Activated naive CD8-positive, alpha-beta T cell treated with anti-CD3 and anti-CD28 coated beads, Interleukin-2, amount 50 U/mL, for 24 hours (primary cell): ENCODE results near the gene TAS2R46.
"Not testable (repeated sequence)": the region's sequence is repeated elsewhere in the genome, so short reads cannot be mapped to it uniquely, and the experiment has no call there.

Experiments
- ATAC-seq: fragments of 150-1000 bp; cut with Tn5 transposase; one replicate; pipeline ENCODE4 v1.10.0; 2021
- DNase-seq: peaks from one replicate; pipeline ENCODE4 v3.0.0; 2021
- H3K27ac Mint-ChIP-seq: one replicate; pipeline ENCODE4 v1.8.0; 2021; ENCODE audit warnings: mild to moderate bottlenecking, mixed read lengths
- H3K27me3 Mint-ChIP-seq: one replicate; pipeline ENCODE4 v1.8.0; 2021; ENCODE audit warnings: mixed read lengths
- H3K36me3 Mint-ChIP-seq: one replicate; pipeline ENCODE4 v1.8.0; 2021; ENCODE audit warnings: low read depth, mixed read lengths
- H3K4me1 Mint-ChIP-seq: one replicate; pipeline ENCODE4 v1.8.0; 2021; ENCODE audit warnings: mixed read lengths
- H3K4me3 Mint-ChIP-seq: one replicate; pipeline ENCODE4 v1.8.0; 2021; ENCODE audit warnings: mild to moderate bottlenecking, moderate library complexity, mixed read lengths
- H3K9me3 Mint-ChIP-seq: one replicate; pipeline ENCODE4 v1.8.0; 2021; ENCODE audit warnings: mixed read lengths

The TAS2R46 gene

GRCh38 chr12:11062194-11062593 lies at the start of gene TAS2R46:
Gene TAS2R46 (minus strand): TSS chr12:11062294. CDS start chr12:11062294, 0 bp downstream.
- H3K4me1 Mint-ChIP-seq = peaks cover 29% of the 10 kb centered on the region
- not testable (repeated sequence) for H3K4me3 Mint-ChIP-seq, ATAC-seq, H3K27me3 Mint-ChIP-seq, DNase-seq, H3K9me3 Mint-ChIP-seq
- peak within 1 kb of the TSS; percentile 25 for H3K27ac Mint-ChIP-seq
- peaks cover 18% of the 10 kb centered on the region for H3K36me3 Mint-ChIP-seq

GRCh38 chr12:11111213-11111612 lies 49.1 kb upstream of the TAS2R46 start:
- not testable (repeated sequence) for ATAC-seq, H3K27me3 Mint-ChIP-seq, H3K27ac Mint-ChIP-seq, H3K4me3 Mint-ChIP-seq, DNase-seq
- H3K36me3 Mint-ChIP-seq = peaks cover 84% of the 10 kb centered on the region
- peaks cover 30% of the 10 kb centered on the region for H3K4me1 Mint-ChIP-seq
- peaks cover 68% of the 10 kb centered on the region for H3K9me3 Mint-ChIP-seq

GRCh38 chr12:11108862-11109261 lies 46.8 kb upstream of the TAS2R46 start:
- Mint-ChIP-seq H3K36me3 (peaks cover 80% of the 10 kb centered on the region), H3K27ac (no peak overlapping the region), H3K27me3 (no peaks in the 10 kb centered on the region), H3K4me3 (no peak overlapping the region), H3K9me3 (peaks cover 61% of the 10 kb centered on the region), H3K4me1 (peaks cover 30% of the 10 kb centered on the region)
- DNase-seq (no peak), ATAC-seq (no peak)

- ATAC-seq = no peak
- Mint-ChIP-seq H3K27me3 (no peaks in the 10 kb centered on the region), H3K4me1 (peaks cover 24% of the 10 kb centered on the region), H3K9me3 (peaks cover 53% of the 10 kb centered on the region), H3K27ac (no peak overlapping the region), H3K4me3 (no peak overlapping the region), H3K36me3 (peaks cover 79% of the 10 kb centered on the region)
- DNase-seq = no peak
These were observed 45.6 kb upstream of the TAS2R46 start for GRCh38 chr12:11107719-11108118.

- H3K36me3 Mint-ChIP-seq = peaks cover 74% of the 10 kb centered on the region
These were observed 44.2 kb upstream of the TAS2R46 start for GRCh38 chr12:11106288-11106687.

GRCh38 chr12:11105546-11105945 lies 43.5 kb upstream of the TAS2R46 start:
- no peak for DNase-seq
- H3K4me3 Mint-ChIP-seq = no peak overlapping the region
- H3K27ac Mint-ChIP-seq = no peak overlapping the region
- H3K4me1 Mint-ChIP-seq = peaks cover 17% of the 10 kb centered on the region
- H3K9me3 Mint-ChIP-seq = peaks cover 32% of the 10 kb centered on the region
- ATAC-seq = no peak
- H3K27me3 Mint-ChIP-seq = no peaks in the 10 kb centered on the region
- H3K36me3 Mint-ChIP-seq = peaks cover 73% of the 10 kb centered on the region

More at GRCh38 chr12:11106288-11106687, 44.2 kb upstream of the TAS2R46 start:
- Mint-ChIP-seq H3K27me3 (no peaks in the 10 kb centered on the region), H3K9me3 (peaks cover 38% of the 10 kb centered on the region), H3K4me1 (peaks cover 20% of the 10 kb centered on the region), H3K27ac (no peak overlapping the region), H3K4me3 (no peak overlapping the region)
- ATAC-seq (no peak), DNase-seq (no peak)

- ATAC-seq = peak; percentile 77
- not testable (repeated sequence) for H3K9me3 Mint-ChIP-seq, DNase-seq, H3K4me3 Mint-ChIP-seq, H3K27ac Mint-ChIP-seq, H3K27me3 Mint-ChIP-seq
- Mint-ChIP-seq H3K36me3 (peaks cover 58% of the 10 kb centered on the region), H3K4me1 (peaks cover 27% of the 10 kb centered on the region)
These were observed 32.8 kb upstream of the TAS2R46 start for GRCh38 chr12:11094910-11095309.

- H3K27me3 Mint-ChIP-seq = no peaks in the 10 kb centered on the region
- H3K4me1 Mint-ChIP-seq = peaks cover 23% of the 10 kb centered on the region
- DNase-seq (no peak), ATAC-seq (no peak)
- H3K27ac Mint-ChIP-seq = peak within 1 kb of the TSS; percentile 47
- H3K4me3 Mint-ChIP-seq = no peak within 1 kb of the TSS
- H3K9me3 Mint-ChIP-seq = peaks cover 8% of the 10 kb centered on the region
- H3K36me3 Mint-ChIP-seq = peaks cover 49% of the 10 kb centered on the region
These were observed 30.0 kb upstream of the TAS2R46 start, which contains the start of gene TAS2R43 for GRCh38 chr12:11092128-11092527. Gene TAS2R43 (minus strand): TSS chr12:11092313. CDS start chr12:11092229, 84 bp downstream.

- DNase-seq = no peak
- ATAC-seq = no peak
- H3K27ac Mint-ChIP-seq = no peak overlapping the region
- H3K4me3 Mint-ChIP-seq = no peak overlapping the region
- H3K4me1 Mint-ChIP-seq = peaks cover 28% of the 10 kb centered on the region
- peaks cover 47% of the 10 kb centered on the region for H3K36me3 Mint-ChIP-seq
- no peaks in the 10 kb centered on the region for H3K27me3 Mint-ChIP-seq
- H3K9me3 Mint-ChIP-seq = peaks cover 9% of the 10 kb centered on the region
These were observed 27.2 kb upstream of the TAS2R46 start for GRCh38 chr12:11089246-11089645.

GRCh38 chr12:11085419-11085818 lies 23.3 kb upstream of the TAS2R46 start:
- ATAC-seq (peak; percentile 93), DNase-seq (peak; percentile 18)
- peaks cover 47% of the 10 kb centered on the region for H3K36me3 Mint-ChIP-seq
- peak overlapping the region; percentile 75 for H3K27ac Mint-ChIP-seq
- H3K4me3 Mint-ChIP-seq = peak overlapping the region; percentile 26
- peaks cover 13% of the 10 kb centered on the region for H3K9me3 Mint-ChIP-seq
- peaks cover 10% of the 10 kb centered on the region for H3K4me1 Mint-ChIP-seq
- no peaks in the 10 kb centered on the region for H3K27me3 Mint-ChIP-seq

GRCh38 chr12:11081987-11082386 lies 19.9 kb upstream of the TAS2R46 start:
- ATAC-seq = no peak
- Mint-ChIP-seq H3K4me1 (peaks cover 13% of the 10 kb centered on the region), H3K36me3 (peaks cover 47% of the 10 kb centered on the region), H3K9me3 (peaks cover 19% of the 10 kb centered on the region), H3K27ac (no peak overlapping the region), H3K4me3 (no peak overlapping the region), H3K27me3 (no peaks in the 10 kb centered on the region)
- no peak for DNase-seq

GRCh38 chr12:11078246-11078645 lies 16.2 kb upstream of the TAS2R46 start:
- H3K27ac Mint-ChIP-seq = no peak overlapping the region
- DNase-seq (no peak), ATAC-seq (no peak)
- peaks cover 35% of the 10 kb centered on the region for H3K36me3 Mint-ChIP-seq
- no peaks in the 10 kb centered on the region for H3K27me3 Mint-ChIP-seq
- no peak overlapping the region for H3K4me3 Mint-ChIP-seq
- H3K4me1 Mint-ChIP-seq = peaks cover 16% of the 10 kb centered on the region
- H3K9me3 Mint-ChIP-seq = peaks cover 14% of the 10 kb centered on the region

- H3K4me1 Mint-ChIP-seq = peaks cover 16% of the 10 kb centered on the region
- H3K27me3 Mint-ChIP-seq = no peaks in the 10 kb centered on the region
These were observed 13.5 kb upstream of the TAS2R46 start for GRCh38 chr12:11075642-11076041.

GRCh38 chr12:11071414-11071813 lies 9.3 kb upstream of the TAS2R46 start:
- H3K36me3 Mint-ChIP-seq = peaks cover 30% of the 10 kb centered on the region
- no peaks in the 10 kb centered on the region for H3K27me3 Mint-ChIP-seq
- peaks cover 12% of the 10 kb centered on the region for H3K4me1 Mint-ChIP-seq
- no peak overlapping the region for H3K4me3 Mint-ChIP-seq
- no peak overlapping the region for H3K27ac Mint-ChIP-seq
- ATAC-seq (no peak), DNase-seq (no peak)
- H3K9me3 Mint-ChIP-seq = no peaks in the 10 kb centered on the region

More at GRCh38 chr12:11075642-11076041, 13.5 kb upstream of the TAS2R46 start:
- Mint-ChIP-seq H3K4me3 (no peak overlapping the region), H3K36me3 (peaks cover 33% of the 10 kb centered on the region), H3K27ac (no peak overlapping the region), H3K9me3 (peaks cover 8% of the 10 kb centered on the region)
- ATAC-seq = no peak
- DNase-seq = no peak

GRCh38 chr12:11070999-11071398 lies 8.9 kb upstream of the TAS2R46 start:
- ATAC-seq = no peak
- Mint-ChIP-seq H3K4me3 (no peak overlapping the region), H3K27ac (no peak overlapping the region), H3K9me3 (no peaks in the 10 kb centered on the region), H3K27me3 (no peaks in the 10 kb centered on the region), H3K36me3 (peaks cover 30% of the 10 kb centered on the region), H3K4me1 (peaks cover 9% of the 10 kb centered on the region)
- no peak for DNase-seq

- no peaks in the 10 kb centered on the region for H3K27me3 Mint-ChIP-seq
- no peak overlapping the region for H3K4me3 Mint-ChIP-seq
- H3K36me3 Mint-ChIP-seq = peaks cover 35% of the 10 kb centered on the region
- DNase-seq = no peak
- H3K27ac Mint-ChIP-seq = no peak overlapping the region
- ATAC-seq = no peak
- peaks cover 2% of the 10 kb centered on the region for H3K4me1 Mint-ChIP-seq
- no peaks in the 10 kb centered on the region for H3K9me3 Mint-ChIP-seq
These were observed 7.8 kb upstream of the TAS2R46 start for GRCh38 chr12:11069854-11070365.
